ENCODE measurements around the gene OLIG2. TPM values are rescaled to one million over a fixed set of nuclear protein-coding genes. Genes with fewer than 3 reads are reported as not detected.

The OLIG2 gene
- total RNA-seq, 1 donor from 2014 or later: not detected

DNA sequence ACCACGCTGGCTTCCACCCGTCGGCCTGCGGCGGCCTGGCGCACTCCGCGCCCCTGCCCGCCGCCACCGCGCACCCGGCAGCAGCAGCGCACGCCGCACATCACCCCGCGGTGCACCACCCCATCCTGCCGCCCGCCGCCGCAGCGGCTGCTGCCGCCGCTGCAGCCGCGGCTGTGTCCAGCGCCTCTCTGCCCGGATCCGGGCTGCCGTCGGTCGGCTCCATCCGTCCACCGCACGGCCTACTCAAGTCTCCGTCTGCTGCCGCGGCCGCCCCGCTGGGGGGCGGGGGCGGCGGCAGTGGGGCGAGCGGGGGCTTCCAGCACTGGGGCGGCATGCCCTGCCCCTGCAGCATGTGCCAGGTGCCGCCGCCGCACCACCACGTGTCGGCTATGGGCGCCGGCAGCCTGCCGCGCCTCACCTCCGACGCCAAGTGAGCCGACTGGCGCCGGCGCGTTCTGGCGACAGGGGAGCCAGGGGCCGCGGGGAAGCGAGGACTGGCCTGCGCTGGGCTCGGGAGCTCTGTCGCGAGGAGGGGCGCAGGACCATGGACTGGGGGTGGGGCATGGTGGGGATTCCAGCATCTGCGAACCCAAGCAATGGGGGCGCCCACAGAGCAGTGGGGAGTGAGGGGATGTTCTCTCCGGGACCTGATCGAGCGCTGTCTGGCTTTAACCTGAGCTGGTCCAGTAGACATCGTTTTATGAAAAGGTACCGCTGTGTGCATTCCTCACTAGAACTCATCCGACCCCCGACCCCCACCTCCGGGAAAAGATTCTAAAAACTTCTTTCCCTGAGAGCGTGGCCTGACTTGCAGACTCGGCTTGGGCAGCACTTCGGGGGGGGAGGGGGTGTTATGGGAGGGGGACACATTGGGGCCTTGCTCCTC is 1.9 kb downstream of the OLIG2 start:
- H3K4me1 ChIP-seq: peaks cover 62% of the 10 kb centered on the region
- intact Hi-C loops (cut with micrococcal nuclease): no loop called here

DNA sequence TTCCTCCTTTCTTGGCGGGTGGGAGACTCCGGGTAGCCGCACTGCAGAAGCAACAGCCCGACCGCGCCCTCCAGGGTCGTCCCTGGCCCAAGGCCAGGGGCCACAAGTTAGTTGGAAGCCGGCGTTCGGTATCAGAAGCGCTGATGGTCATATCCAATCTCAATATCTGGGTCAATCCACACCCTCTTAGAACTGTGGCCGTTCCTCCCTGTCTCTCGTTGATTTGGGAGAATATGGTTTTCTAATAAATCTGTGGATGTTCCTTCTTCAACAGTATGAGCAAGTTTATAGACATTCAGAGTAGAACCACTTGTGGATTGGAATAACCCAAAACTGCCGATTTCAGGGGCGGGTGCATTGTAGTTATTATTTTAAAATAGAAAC is 2.5 kb downstream of the OLIG2 start:
- peaks cover 100% of the 10 kb centered on the region for H3K27me3 ChIP-seq (ENCODE audit: low read depth)
- no peaks in the 10 kb centered on the region for H3K36me3 ChIP-seq
- no peaks in the 10 kb centered on the region for H3K9me3 ChIP-seq (replicated peaks)
- DNase-seq: no peak
- intact Hi-C loops (cut with micrococcal nuclease): no loop called here
- no peak overlapping the region for H3K27ac ChIP-seq (replicated peaks)
- H3K4me3 ChIP-seq: peak overlapping the region; percentile 34
- TF ChIP-seq, protein P1, sequence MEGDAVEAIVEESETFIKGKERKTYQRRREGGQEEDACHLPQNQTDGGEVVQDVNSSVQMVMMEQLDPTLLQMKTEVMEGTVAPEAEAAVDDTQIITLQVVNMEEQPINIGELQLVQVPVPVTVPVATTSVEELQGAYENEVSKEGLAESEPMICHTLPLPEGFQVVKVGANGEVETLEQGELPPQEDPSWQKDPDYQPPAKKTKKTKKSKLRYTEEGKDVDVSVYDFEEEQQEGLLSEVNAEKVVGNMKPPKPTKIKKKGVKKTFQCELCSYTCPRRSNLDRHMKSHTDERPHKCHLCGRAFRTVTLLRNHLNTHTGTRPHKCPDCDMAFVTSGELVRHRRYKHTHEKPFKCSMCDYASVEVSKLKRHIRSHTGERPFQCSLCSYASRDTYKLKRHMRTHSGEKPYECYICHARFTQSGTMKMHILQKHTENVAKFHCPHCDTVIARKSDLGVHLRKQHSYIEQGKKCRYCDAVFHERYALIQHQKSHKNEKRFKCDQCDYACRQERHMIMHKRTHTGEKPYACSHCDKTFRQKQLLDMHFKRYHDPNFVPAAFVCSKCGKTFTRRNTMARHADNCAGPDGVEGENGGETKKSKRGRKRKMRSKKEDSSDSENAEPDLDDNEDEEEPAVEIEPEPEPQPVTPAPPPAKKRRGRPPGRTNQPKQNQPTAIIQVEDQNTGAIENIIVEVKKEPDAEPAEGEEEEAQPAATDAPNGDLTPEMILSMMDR (IDR thresholded peaks at IDR 0.05; ENCODE audit: borderline replicate concordance): no peak
- H3K4me1 ChIP-seq: peaks cover 58% of the 10 kb centered on the region

More for the DNA sequence above, 1.9 kb downstream of the OLIG2 start:
- TF ChIP-seq, protein P1 (IDR thresholded peaks at IDR 0.05; ENCODE audit: borderline replicate concordance): no peak
- no peak for DNase-seq
- H3K27me3 ChIP-seq (ENCODE audit: low read depth): peaks cover 100% of the 10 kb centered on the region
- no peak overlapping the region for H3K4me3 ChIP-seq
- H3K9me3 ChIP-seq (replicated peaks): no peaks in the 10 kb centered on the region
- H3K27ac ChIP-seq (replicated peaks): no peak overlapping the region
- H3K36me3 ChIP-seq: no peaks in the 10 kb centered on the region

- intact Hi-C loops (cut with micrococcal nuclease): no loop called here
- Histone ChIP-seq H3K27me3 (ENCODE audit: low read depth) (peaks cover 100% of the 10 kb centered on the region), H3K4me1 (peaks cover 58% of the 10 kb centered on the region), H3K9me3 (replicated peaks) (no peaks in the 10 kb centered on the region), H3K4me3 (peak overlapping the region; percentile 34), H3K36me3 (no peaks in the 10 kb centered on the region), H3K27ac (replicated peaks) (no peak overlapping the region)
- TF ChIP-seq, protein P1 (IDR thresholded peaks at IDR 0.05; ENCODE audit: borderline replicate concordance): no peak
- no peak for DNase-seq
Measured at GRCh38 chr21:33028773-33029384, 3.1 kb downstream of the OLIG2 start.

DNA sequence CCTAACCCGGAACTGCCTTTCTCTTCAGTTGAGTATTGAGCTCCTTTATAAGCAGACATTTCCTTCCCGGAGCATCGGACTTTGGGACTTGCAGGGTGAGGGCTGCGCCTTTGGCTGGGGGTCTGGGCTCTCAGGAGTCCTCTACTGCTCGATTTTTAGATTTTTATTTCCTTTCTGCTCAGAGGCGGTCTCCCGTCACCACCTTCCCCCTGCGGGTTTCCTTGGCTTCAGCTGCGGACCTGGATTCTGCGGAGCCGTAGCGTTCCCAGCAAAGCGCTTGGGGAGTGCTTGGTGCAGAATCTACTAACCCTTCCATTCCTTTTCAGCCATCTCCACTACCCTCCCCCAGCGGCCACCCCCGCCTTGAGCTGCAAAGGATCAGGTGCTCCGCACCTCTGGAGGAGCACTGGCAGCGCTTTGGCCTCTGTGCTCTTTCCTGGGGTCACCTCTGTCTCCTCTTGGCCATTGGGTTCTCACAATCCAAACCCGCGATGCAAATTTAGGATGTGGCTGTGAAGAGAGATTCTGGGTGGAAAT is 3.7 kb downstream of the OLIG2 start:
- H3K36me3 ChIP-seq: no peaks in the 10 kb centered on the region
- peaks cover 100% of the 10 kb centered on the region for H3K27me3 ChIP-seq (ENCODE audit: low read depth)
- TF ChIP-seq, protein P1 (IDR thresholded peaks at IDR 0.05; ENCODE audit: borderline replicate concordance): no peak
- H3K9me3 ChIP-seq (replicated peaks): no peaks in the 10 kb centered on the region
- H3K4me3 ChIP-seq: peak overlapping the region; percentile 34
- peaks cover 52% of the 10 kb centered on the region for H3K4me1 ChIP-seq
- H3K27ac ChIP-seq (replicated peaks): no peak overlapping the region
- intact Hi-C loops (cut with micrococcal nuclease): no loop called here
- no peak for DNase-seq

- H3K27me3 ChIP-seq (ENCODE audit: low read depth): peaks cover 100% of the 10 kb centered on the region
- no peak overlapping the region for H3K27ac ChIP-seq (replicated peaks)
- intact Hi-C loops (cut with micrococcal nuclease): no loop called here
- TF ChIP-seq, protein P1 (IDR thresholded peaks at IDR 0.05; ENCODE audit: borderline replicate concordance): no peak
- no peaks in the 10 kb centered on the region for H3K36me3 ChIP-seq
- H3K4me3 ChIP-seq: no peak overlapping the region
- peaks cover 48% of the 10 kb centered on the region for H3K4me1 ChIP-seq
- DNase-seq: no peak
- no peaks in the 10 kb centered on the region for H3K9me3 ChIP-seq (replicated peaks)
Measured at GRCh38 chr21:33029975-33030461, 4.3 kb downstream of the OLIG2 start.
